IPS DF 19.7 (cell line): ENCODE results near the gene BANP.
"Not testable (repeated sequence)": the region's sequence is repeated elsewhere in the genome, so short reads cannot be mapped to it uniquely, and the experiment has no call there.

Experiments used
- DNase-seq: peaks from one replicate; pipeline ENCODE4 v3.0.0-alpha.2; 2013; ENCODE audit warnings: low read depth, low spot score

The BANP gene

DNA sequence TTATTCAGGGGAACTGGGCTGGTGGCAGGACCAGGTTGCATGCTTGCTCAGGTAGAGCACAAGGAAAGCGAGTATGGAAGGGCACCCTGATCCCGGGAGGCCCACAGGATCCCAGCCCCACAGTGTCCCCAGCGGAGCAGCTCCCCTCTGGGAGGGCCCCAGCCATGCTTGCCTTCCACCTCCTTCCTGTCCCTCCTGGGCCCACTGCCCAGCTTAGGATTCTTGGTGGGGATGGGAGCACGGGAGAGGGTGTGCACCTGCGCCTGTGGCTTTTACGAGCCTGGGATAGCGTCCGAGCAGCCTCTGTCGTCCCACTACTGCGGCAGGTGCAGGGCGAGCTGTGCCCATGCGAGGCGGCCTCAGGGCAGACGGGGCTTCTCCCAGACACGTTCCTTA, 114.5 kb downstream of the BANP start:
- no peak for DNase-seq

DNA sequence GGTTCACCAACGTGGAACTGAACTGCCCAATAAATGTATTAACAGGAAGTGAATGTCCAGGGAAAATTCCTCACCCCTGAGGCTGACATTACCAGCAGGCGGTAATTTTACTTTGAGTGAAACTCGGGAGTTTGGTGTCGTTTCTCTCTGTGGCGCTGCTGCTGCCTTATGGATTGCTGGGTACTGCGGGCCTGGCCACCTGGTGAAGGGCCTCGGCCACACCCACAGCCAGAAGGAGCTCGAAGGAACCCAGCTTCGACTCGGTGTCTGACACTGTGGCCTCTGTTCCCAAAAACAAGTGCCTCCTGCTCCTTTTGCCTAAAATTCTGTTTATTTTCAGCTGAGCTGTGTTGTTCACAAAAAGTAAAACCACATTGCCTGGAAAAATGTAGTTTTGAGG, 115.0 kb downstream of the BANP start:
- DNase-seq, result no peak

DNA sequence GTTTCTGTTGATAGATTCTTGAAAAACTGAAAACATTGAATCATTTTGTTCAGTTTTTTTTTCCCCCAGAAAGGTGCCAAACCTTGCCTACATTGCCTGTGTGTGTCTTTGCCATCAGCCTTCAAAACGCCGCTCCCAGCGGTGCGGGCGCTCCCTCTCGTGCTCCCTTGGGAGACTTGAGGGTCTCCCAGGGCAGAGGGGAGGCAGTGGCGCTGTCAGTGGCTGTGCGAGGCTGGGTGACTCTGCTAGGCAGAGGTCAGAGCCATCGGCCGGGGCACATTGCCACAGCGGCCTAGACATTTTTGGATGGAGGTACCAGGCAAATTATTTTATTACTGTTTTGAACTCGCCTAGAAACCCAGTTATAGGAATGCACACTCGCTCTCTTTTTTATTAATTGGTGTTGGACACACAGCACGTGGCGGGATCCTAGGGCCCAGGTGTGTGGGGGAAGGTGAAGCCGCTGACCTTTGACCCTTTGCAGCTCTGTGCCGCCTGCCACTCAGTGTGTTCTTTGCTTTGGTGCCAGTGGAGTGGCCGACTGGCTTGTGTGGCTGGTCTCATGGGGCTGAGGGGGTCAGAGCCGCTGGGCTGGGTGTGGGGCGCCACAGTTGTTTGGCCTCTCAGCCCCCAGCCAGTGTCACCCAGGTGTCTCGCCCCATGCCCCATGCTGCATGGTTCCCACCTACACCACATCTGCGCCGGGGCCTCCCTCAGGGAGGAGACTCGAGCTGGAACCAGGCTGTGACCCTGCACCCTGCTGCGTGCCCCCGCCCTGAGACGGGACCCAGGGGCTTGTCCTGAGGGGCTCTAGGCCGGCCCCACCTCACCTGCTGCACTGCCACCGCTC, 115.7 kb downstream of the BANP start:
- no peak for DNase-seq

DNA sequence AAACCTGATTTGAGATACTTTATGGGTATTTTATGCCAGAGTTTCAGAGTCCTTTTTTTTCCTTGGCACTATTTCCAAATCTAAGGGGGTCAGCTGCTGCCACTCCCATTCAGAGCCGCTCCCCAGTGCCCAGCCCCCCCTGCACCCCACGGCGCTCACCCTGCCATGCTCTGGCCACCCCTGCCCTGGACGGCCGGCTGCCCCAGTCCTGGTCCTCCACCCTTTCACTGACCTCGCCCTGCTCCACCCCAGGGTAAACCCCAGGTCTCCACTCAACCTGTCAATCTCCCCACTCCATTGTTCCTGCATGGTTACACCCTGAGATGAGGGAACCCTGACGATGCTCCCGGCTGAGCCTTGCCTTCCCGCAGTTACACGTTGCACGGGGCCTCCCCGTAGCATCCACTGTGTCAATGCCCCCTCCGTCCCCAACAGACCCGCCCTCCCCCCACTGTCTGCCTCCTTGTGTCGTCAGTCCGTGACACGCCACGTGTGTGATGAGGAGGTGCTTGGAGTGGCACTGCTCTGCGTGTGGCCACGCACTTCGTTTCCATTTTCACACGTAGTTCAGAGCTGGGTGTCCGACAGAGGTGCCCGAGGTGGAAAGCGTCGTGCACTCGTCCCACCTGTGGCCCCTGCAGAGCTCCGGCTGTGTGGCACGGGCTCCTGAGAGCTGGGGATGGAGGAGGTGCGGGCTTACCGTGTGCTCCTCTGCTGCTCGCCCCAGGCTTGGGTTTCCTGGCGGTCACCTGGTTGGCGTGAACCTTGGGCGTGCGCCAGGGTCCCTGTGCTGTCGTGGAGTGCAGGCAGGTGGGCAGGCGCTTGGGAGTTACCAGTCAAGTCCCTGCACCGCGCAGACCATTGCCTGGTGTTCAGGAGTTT, 116.5 kb downstream of the BANP start:
- DNase-seq, result no peak

DNA sequence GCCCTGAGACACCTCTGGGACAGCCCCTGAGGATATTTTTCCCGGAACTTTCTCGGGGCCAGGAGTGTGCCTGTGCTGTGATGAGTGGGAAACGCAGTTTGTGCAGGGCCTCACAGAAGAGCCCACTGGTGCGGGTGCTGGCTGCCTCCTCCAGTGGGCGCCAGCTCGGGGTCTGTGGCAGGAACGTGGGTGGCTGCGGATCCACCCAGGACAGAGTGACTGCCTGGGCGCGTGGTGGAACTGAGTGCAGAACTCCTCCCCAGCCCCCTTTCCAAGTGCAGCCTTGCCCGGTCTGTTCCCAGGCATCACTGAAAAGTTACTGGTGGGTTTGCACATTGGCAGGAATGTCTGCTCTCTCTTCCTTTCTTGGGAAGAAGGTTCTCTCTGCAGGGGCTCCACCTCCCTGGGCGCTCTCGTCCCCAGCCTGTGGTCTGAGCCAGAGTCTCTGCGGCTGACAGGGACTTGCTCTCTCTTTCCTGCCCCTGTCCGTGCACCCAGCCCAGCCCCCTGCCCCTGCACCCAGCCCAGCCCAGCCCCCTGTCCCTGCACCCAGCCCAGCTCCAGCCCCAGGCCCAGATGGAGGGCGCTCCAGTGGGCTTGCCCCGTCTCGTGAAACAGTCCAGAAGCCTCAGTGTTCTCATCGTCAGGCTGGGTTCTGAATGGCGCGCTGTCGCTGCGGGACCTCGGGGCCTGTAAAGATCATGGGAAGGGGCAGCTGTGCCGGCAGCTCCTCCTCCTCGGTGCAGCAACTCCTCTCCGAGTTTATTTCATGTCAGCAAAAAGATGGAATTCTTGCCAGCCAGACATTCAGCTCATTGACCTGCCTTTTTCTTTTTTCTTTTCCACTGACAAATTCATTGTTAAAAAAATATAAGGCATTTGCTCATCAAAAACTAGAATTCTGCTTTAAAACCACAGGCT, 117.5 kb downstream of the BANP start:
- DNase-seq, result no peak

DNA sequence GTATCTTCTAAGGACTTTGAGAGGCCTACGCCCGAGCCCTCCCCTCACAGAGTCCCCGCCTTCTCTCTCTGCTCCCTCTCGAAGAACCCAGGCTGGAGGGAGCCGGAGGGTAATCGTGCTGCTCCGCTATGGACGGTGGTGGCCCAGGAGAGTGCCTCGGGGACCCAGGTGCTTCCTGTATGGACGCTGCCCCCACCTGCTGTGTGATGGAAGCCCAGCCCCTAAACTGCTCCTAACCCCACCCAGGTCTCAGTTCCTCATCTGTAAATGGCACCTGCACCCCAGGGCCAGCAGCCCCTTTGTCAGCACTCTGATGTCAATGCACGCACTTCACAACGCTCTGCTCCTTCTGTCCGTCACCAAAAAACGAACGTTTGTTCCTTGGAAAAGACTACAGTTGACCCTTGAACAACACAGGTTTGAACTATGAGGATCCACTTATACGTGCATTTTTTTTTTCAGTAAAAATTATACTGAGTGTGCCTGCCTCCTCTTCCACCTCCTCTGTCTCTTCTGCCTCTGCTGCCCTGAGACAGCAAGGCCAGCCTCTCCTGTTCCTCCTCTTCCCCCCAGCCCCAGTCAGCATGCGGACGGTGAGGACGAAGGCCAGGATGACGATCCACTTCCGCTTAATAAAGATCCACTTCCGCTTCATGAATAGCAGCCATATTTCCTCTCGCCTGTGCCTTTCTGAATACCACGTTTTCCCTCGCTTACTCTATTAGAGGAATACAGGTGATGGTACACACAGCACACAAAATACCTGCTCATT, 118.3 kb downstream of the BANP start:
- no peak for DNase-seq

DNA sequence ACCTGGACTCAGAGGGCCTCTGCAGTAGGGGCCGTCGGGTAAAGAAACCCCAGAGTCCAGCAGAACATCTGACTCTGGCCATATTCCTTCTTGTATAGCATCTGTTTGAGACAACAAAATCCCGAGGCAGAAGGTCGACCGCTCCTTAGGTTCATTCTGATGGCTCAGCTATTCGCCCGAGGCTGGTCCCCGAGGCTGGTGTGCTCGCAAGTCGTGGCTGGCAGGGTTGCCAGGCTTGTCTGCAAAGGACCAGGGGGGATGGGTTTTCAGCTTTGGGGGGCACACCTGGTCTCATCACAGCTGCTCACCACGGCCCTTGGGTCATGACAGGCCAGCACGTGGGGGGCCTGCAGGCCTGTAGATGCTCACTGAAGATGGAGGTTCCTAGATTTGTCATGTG, 119.1 kb downstream of the BANP start:
- DNase-seq, result no peak

DNA sequence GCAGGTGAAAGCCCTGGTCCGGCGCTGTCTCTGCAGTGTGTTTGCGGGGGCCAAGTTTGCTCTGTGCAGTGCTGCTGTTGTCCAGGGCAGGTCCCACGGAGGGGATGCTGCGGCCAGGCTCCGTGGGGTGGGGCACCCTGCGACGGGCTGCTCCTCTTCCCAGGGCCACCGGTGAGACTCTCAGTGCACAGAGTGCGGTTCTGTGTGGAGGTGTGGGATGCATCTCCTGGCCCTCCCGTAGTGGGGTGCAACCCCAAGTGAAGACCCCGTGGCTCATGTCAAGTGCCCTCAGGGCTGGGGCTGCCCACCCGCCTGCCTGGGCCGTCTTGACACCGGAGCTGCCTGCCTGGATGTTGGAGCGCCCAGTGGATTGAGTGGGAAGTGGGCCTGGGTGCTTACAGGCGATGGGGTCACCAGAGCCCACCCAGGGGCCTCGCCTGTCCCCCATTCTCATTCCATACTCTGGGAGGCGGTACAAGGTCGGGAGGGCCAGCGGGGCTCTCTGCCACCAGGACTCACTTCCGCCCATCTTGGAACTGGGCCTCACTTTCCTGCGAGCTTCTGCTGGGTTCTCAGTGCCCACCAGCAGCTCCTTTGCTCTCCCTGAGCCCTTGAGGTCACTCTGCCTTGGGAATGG, 119.9 kb downstream of the BANP start:
- no peak for DNase-seq

DNA sequence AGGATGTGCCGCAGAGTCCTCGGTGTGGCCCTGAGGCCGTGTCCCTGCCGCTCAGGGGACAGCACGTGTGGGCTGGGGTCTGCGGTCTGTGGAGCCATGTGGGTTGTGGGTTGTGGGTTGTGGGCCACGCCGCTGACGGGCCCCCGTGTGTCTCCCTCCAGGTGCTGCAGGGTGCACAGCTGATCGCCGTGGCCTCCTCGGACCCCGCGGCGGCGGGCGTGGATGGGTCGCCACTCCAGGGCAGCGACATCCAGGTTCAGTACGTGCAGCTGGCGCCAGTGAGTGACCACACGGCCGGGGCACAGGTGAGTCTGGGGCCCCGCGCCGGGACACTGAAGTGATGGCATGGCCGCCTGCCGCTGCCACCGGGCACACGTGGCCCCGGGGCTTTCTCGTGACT, 120.7 kb downstream of the BANP start:
- no peak for DNase-seq

DNA sequence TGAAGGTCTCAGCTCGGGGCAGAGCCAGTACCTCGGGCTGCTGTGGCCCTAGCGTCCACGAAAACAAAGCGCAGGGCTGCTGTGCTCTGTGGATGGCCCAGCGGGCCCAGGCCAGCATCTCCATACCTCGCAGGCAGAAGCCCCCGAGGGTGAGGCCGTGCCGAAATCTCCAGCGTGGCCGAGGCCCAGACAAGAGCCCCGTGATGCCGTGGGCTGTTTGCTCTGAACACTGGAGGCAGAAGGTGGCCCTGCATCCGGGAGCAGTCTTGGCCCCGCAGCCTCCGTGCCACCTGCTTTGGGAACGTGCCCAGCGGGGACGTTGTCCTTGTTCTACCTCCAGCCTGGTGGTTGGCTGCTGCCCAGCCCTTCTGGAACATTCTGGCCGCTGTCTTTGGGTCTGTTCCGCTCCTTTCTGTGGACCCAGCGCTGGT, 121.4 kb downstream of the BANP start:
- no peak for DNase-seq

DNA sequence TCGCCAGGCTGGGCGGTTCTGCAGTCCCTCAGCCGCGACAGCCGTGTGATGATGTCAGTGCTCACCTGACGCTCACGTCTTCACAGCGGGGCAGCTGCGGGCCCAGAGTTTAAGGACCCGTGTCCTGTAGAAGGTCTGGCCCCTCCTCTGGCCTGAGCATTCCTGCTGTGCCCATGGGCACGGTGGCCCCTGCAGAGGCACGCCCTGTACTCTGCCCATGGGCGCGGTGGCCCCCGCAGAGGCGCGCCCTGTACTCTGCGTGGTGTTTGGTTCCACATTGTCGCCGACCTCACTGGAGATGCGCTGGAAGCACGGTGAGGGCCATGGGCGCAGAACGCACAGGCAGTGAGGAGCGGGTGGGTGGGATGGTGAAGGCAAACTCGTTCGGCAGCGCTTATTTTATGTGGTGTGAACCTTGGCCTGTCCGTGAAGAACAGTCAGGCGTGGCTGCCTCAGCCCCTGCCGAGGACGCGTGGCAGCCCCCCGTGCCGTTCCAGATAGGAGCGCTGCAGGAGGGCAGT, 122.0 kb downstream of the BANP start:
- no peak for DNase-seq

DNA sequence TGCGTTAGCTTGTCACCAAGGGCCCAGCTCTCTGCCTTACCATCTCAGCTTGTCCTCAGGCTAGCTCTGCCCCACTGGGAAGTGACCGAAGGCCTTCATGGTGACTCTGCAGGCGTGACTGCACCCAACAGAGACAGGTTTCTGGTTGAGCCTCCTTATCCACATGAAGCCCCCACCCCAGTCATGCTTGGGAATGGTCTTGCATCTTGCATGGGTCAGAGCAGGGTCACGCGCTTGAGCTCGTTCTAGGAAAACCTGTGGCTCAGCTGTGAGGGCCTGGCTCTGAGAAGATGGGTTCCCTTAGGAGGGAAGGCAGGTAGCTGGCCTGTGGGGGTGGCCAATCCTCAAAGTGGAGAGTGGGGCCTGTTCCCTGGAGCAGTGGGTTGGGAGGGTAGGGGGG, 122.8 kb downstream of the BANP start:
- DNase-seq, result no peak

DNA sequence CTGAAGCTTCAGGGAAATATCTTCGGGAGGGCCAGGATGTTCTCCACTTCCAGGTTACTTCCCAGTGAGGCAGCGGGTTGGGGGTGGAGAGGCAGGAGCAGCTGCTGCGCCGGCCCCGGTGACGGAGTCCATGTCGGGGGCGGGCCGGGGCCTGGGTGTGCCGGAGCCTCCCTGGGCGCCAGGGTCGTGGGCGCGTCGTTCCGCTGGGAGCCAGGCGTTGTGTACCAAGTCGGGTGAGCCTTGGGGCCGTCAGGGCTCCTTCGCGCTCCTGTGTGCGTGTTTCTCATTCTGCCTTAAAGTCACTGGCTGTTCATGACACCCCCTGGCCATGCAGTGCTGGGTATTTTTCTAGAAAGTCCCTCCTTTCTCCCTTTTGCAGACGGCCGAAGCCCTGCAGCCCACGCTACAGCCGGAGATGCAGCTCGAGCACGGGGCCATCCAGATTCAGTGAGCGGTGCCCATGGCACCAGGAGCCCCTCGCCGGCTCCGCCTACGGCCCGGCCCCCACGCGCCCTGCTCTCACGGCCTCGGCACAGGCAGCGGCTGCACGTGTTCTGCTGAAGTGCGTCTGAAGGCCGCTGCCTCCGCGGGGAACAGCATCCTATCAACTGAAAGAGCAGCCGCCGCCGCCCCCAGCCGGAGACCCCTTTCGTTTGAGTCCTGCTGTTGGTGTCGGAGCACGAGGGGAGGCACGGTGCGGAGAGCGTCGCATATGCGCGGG, 125.1 kb downstream of the BANP start:
- DNase-seq, result no peak

DNA sequence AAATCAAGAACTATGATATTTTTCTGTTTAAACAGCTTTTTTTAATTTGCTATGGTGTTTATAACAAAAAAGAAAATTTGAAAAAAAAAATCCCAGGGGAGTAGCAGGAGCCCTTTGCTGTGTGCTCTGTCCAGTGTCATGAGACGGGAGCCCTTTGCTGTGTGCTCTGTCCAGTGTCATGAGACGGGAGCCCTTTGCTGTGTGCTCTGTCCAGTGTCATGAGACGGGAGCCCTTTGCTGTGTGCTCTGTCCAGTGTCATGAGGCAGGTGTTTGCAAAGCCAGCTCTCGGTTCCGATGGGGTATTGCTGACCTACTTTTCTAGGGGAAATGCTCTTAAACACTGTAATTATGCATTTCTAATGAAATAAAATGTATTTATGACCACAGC, 125.7 kb downstream of the BANP start:
- DNase-seq, result not testable (repeated sequence)

DNA sequence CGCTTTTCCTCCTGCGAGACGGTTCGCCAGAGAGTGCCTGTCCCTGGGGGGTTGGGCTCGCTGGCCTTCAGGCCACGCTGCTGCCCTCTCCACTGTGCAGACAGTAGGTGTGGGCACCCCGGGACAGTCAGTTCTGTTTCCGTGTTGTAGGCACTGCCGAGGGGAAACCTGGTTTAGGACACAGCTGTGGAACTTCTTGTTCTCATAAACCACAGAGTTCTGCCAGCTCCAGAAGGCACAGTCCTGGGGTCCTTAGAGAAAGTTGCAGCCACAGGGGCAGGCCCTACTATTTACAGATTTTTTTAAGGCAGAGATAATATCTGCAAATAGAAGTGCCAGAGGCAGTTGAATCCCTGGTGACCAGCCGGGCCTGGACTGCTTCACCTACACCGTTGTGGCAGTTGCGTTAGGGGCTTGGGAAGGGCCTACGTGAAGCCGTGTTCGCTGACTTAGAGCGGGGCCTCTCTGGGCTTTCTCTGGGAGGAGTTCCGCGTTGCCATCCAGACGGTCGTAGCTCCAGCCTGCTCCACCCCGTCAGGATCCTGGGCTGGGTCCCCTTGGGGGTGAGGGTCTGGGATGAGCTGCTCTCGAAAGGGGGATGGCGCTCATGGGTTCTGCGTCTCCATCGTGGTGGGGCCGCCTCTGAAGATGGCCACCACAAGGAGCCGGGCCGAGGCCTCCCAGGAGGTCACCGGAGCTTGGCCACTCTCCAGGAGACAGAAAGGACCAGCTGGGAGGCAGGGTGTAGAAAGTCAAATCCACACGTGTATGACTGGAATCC, 126.3 kb downstream of the BANP start:
- DNase-seq, result no peak

DNA sequence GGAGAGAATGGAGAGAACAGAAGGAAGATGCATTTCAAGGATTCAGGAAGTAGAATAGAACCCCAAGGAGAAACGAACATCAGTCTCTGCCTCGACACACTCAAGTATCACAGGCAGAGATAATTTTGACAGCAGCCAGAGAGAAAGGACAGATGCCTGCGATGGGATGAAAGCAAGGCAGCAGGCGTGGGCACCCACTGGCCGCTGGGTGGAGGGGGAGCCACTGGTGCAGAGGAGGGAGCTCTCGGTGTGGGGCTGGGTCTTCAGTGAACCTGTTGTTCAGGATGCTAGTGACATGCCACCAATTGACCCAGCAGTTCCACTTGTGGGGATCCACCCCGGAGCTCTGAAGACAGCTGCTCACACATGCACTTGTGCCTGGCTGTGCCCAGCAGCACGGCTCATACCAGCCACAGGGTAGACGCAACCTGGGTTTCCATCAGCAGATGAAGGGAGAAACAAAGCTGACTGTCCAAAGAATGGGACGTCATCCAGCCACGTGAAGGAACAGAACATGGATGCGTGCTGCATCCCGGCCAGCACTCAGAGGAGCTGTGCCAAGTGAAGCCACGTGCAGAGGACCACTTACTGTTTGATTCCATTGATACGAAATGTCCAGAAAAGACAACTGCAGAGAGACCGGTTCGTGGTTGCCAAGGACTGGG, 127.0 kb downstream of the BANP start:
- DNase-seq, result no peak

DNA sequence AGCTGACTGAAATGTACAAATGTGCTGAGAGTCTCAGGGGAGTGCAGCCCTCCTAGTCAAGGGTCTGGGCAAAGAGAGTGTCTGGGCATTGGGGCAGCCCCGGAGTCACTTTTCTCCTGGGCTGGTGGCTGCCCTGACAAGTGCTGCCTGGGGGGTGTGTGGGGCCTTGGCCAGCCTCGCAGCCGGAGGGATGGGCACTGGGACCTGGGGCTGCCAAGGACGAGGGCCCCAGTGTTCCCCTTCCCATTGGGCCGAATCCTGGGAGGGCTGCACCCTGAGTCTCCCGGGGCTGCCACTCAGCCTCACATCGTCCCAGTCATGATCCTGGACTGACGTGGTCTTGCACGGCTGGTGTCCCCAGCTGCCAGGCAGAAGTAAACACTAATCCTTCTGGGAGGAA, 132.3 kb downstream of the BANP start:
- no peak for DNase-seq

DNA sequence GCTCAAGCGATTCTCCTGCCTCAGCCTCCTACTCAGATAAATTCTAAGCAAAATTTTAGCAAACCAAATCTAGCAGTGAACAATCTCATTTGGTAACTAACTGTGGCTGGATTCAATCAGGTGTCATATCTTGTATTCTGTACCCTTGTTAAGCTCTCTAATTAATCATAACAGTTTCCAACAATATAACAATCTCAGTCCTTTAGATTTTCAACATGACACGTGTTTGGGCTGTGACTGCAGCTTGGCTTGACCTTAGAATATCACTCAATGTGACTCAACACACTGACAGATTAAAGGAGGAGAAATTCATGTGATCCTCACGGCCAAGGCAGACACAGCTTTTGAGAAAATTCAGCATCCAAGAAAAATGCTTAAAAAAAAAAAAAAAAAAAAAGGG, 133.6 kb downstream of the BANP start:
- DNase-seq, result no peak
